Suprapubic skin (tissue), 3 donors: ENCODE data around the gene GRB10.

Source experiments
- EP300 ChIP-seq: sonication (generic); formaldehyde crosslinking; IDR thresholded peaks from one replicate; pipeline ENCODE4 v1.6.1; 2017; ENCODE audit warnings: antibody characterized with exemption
- POLR2A ChIP-seq, 2 donors: fragments of 450-650 bp; IDR thresholded peaks; one replicate each; pipeline ENCODE4 v1.6.1; 2017; ENCODE audit warnings: antibody characterized with exemption in 2 of 2, mild to moderate bottlenecking in 2 of 2, moderate library complexity in 2 of 2
- TF ChIP-seq, protein P1 (sequence below), 2 donors: fragments of 200-600 bp in 1 of 2; fragments of 450-650 bp in 1 of 2; sonication (generic) in 1 of 2; IDR thresholded peaks; one replicate each; pipeline ENCODE4 v1.5.1; 2016 to 2019; ENCODE audit warnings: antibody characterized with exemption in 2 of 2, mild to moderate bottlenecking in 1 of 2, moderate library complexity in 1 of 2

DNA sequence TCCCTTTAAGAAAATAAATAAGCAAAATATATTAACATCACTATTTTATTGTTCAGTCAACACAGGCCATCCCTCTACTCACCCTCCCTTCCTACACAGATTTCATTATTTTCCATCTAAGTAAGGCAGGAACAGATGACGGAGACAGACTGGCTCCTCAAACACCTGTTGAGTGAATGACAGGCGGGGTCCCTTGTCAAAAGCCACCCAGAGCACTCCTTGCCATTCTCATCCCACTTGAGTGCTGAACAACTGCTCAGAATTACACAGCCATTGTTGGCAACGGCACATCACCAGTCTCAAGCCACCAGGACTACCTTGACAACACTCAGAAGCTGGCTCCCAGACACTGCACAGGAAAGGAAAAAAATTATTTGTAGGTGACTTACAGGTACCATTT lies 3.3 kb downstream of the GRB10 start:
- TF ChIP-seq, protein P1, sequence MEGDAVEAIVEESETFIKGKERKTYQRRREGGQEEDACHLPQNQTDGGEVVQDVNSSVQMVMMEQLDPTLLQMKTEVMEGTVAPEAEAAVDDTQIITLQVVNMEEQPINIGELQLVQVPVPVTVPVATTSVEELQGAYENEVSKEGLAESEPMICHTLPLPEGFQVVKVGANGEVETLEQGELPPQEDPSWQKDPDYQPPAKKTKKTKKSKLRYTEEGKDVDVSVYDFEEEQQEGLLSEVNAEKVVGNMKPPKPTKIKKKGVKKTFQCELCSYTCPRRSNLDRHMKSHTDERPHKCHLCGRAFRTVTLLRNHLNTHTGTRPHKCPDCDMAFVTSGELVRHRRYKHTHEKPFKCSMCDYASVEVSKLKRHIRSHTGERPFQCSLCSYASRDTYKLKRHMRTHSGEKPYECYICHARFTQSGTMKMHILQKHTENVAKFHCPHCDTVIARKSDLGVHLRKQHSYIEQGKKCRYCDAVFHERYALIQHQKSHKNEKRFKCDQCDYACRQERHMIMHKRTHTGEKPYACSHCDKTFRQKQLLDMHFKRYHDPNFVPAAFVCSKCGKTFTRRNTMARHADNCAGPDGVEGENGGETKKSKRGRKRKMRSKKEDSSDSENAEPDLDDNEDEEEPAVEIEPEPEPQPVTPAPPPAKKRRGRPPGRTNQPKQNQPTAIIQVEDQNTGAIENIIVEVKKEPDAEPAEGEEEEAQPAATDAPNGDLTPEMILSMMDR (IDR thresholded peaks at IDR 0.05): no peak
- TF ChIP-seq EP300: no peak
- TF ChIP-seq POLR2A (IDR thresholded peaks at IDR 0.05): no peak
